Right renal pelvis (tissue), 4 donors: ENCODE data around the gene CD302. TPM values are rescaled to one million over a fixed set of nuclear protein-coding genes. Genes with fewer than 3 reads are reported as not detected.

Experiments used
- polyA plus RNA-seq, 4 donors: library from polyadenylated mRNA; unstranded; fragments of 120-200 nt; gene quantifications; one replicate each; pipeline ENCODE4 v1.2.1, GENCODE V29; 2013; ENCODE audit not compliant: insufficient read length in 4 of 4

CD302 gene
- polyA plus RNA-seq, 4 donors = 12.0 to 17.9 (median 16.1) TPM

Other genes starting within 250 kb of the CD302 start
- gene BAZ2B, start 181.7 kb downstream of the CD302 start, polyA plus RNA-seq = 10 to 100 TPM; 55.6 to 82.5 (median 67.0) TPM
- gene MARCHF7, start 85.7 kb downstream of the CD302 start, polyA plus RNA-seq = 100 to 1,000 TPM; 135 to 174 (median 167) TPM
- 1 to 10 TPM; 2.8 to 6.7 (median 5.5) TPM for gene LY75, start 106.5 kb upstream of the CD302 start, polyA plus RNA-seq